GM19438 (cell line): ENCODE results near the gene LRRK2.

ENCODE experiments used
- ATAC-seq: cut with Tn5 transposase; IDR thresholded peaks from one replicate; pipeline ENCODE4 v1.9.1; 2021; ENCODE audit warnings: low read depth; ENCODE audit not compliant: unreplicated experiment

LRRK2 gene

GRCh38 chr12:40312196-40312595, 87.4 kb downstream of the LRRK2 start:
- no peak for ATAC-seq

DNA sequence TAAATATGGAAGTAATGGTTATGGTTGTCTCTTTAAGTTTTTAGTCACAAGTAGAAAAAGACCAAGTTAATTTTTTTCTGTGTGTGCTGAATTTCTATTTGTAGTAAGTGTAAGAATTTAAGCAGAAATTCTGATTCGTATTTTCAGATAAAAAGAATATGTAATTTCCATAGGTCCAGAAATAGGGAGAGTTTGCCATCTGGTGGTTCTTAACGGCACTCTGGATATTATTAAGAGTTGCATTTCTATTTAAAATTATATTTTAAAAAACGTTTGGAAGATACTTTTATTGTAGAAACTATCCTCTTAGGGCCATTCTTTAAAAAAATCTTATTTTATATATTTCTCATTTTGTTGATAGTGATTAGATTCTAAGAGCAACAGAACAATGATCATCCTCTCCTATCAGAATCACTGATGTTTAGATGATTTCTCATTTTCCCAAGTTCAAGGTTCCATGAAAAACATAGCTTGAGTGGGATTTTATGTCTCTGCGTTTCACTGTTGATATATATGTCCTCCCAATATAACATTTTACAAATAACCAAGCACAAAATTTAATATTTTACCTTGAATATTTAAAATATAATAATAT, 88.3 kb downstream of the LRRK2 start:
- no peak for ATAC-seq

DNA sequence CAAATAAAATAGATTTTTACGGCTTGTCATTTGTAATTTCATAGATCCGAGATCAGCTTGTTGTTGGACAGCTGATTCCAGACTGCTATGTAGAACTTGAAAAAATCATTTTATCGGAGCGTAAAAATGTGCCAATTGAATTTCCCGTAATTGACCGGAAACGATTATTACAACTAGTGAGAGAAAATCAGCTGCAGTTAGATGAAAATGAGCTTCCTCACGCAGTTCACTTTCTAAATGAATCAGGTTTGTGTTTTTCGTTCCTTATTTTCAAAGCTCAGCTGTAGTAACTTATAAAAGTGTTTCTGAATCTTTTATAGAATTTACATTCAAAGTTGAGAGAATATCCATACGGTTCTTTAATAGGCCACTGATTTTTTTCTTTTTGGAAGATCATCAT, 89.1 kb downstream of the LRRK2 start:
- no peak for ATAC-seq

DNA sequence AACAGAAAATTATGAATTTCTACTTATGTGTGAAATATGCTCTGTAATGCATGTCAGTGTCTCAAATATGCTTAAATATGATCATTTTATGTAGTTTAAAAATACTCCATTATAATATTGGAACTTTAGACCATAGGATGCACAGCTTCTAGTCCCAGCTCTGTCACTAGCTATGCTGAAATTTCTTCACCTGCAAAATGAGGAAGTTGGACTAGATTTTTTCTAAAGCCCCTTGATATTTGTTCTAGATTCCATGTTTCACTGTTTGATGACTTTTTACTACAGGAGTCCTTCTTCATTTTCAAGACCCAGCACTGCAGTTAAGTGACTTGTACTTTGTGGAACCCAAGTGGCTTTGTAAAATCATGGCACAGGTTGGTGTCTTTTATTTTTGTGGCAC, 90.1 kb downstream of the LRRK2 start:
- no peak for ATAC-seq

GRCh38 chr12:40315375-40315774, 90.6 kb downstream of the LRRK2 start:
- no peak for ATAC-seq

DNA sequence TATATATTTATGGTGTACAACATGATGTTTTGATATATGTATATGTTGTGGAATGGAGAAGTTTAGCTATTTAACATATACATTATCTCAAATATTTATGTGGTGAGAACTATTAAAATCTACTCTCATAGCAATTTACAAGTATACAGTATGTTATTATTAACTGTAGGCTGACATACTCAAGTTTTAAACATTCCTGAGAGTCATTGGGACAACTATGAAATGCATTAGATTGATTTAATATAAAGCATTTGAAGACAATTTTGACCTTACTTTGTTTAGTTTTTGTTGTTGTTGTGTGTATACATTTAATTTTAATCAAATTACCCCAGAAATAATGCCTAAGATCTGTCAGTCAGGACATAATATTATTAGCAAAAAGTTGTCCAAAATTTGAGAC, 99.5 kb downstream of the LRRK2 start:
- ATAC-seq: no peak

DNA sequence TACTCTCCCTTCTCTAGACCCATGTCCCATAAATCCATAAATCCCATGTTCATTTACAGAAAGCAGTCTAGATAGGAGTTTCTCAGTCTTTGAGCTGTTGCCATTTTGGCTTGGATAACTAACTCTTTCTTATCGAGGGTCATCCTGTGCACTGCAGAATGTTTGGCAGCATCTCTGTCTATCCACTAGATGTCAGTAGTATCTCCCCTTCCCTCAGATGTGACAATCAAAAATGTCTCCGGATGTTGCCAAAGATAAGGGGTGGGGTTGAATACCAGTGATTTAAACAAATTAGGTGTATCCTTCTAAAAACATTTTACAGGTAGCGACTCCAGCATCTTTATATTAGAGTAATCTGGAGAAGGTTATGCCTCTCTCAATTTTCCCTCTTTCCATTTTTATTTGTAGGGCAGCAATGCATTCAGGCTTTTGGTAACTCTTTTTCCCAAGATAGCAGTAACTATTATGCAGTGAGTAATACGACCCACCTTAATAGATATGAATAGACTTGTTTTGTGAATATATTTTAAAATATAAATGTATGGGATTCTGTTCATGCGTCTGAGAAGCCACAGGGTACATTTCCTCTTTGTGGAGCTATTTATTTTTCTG, 100.7 kb downstream of the LRRK2 start:
- no peak for ATAC-seq

- ATAC-seq: no peak
These were observed 102.7 kb downstream of the LRRK2 start for GRCh38 chr12:40327535-40327934.

DNA sequence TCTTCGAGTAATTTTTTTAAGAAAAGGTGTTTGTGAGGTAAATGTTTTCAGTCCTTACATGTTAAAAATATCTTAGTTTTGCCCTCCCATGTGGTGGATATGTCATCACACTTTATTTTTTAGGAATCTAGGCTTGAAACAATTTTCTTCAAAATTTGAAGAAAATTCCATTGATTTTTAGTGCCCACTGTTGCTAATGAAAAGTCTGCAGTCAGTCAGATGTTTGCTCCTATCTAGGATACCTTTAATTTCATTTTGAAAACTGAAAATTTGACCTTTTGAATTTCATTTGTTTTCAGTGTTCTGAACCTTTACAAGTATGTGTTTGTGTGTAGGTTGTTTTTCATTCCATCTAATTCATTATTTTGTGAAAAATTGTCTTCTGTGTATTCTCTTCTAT, 105.4 kb downstream of the LRRK2 start:
- no peak for ATAC-seq

DNA sequence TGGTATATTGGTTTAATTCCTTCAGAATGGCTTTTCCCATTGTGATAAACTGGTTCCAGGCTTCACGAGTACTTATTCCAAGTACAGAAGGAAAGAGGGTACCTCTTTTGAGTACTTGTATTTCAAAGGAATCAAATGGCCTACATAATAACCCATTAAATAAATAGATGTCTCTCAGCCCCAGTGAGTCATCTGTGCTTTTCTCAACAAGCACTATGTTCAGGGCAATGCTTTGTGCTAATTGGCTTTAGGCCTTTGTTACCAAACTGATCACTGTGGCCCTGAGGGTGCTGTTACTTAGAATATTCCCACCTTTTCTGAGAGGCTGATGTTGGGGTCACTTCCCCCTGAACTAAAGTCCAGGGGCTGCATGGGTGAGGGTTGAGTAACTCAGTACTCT, 107.1 kb downstream of the LRRK2 start:
- ATAC-seq: no peak

GRCh38 chr12:40335991-40336390, 111.2 kb downstream of the LRRK2 start:
- ATAC-seq: no peak

GRCh38 chr12:40336573-40337199, 111.9 kb downstream of the LRRK2 start:
- ATAC-seq: no peak

DNA sequence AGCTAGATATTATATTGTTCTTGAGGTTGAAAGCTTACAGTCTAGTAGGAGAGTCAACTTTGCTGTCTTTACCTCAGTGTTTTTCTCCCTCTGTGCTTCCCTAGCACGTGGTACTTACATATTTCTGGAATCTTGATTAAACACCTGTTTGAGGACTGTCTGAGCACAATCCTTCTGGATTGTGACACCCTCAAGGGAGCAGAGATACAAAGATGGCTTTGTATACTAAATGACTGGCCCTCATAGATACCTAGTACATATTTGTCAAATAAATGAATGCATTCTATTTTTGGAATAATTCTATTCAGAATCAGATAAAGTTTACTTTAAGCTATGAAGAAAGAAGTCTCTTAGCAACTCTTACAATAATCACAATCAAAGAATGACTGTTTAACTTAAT, 113.3 kb downstream of the LRRK2 start:
- no peak for ATAC-seq

DNA sequence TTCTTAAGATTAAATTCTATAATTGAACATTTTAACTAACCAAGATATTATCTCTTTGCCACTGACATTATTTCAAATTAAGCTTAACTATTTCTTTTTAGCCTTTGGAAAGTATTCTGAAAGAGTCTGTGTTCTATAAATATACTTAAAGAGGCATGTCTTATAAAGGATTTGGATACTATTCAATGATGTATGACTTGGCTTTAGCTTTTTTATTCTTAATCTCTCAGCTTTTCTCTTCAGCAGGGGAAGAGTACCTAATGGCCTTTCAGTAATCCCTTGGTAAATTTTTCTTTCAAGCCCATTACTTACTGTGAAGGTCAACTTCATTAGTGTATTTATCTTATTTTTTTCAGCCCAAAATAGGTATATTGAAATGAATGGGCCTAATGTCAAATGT, 113.8 kb downstream of the LRRK2 start:
- ATAC-seq: no peak

DNA sequence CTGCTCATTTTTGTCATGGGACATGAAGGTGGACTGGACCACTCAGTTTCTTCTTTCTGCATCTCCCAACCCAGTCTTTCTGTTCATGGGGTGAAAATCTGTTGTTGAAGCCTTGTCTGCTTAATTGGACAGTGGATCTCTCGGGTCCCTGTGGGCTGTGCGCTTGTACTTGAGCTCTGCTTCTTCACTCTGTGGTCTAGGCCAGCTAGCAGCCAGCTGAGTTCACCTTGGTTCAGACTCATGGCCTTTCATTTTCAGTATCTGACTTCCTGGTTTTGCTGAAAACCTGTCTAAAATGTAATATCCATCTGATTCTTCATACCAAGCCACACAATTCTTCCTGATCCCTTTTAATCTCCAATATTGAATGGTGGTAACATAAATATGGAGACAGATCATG, 117.2 kb downstream of the LRRK2 start:
- no peak for ATAC-seq

DNA sequence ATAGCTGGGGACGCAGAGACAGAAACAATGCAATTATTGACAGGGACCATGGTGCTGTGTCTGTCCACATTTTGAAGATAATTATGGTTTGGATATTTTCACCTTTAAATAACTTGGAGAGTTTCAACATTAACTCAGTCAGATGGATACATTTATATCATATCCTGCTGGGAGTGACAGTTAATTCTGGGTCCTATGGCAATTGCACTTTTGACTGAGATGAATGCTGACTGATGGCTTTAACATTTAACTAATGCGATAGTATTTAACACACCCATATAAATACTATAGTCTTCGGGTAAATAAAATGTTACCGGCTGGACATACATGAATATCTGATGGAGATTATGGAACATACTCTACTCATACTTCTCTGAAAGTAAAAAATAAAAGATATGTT, 118.3 kb downstream of the LRRK2 start:
- ATAC-seq: no peak

DNA sequence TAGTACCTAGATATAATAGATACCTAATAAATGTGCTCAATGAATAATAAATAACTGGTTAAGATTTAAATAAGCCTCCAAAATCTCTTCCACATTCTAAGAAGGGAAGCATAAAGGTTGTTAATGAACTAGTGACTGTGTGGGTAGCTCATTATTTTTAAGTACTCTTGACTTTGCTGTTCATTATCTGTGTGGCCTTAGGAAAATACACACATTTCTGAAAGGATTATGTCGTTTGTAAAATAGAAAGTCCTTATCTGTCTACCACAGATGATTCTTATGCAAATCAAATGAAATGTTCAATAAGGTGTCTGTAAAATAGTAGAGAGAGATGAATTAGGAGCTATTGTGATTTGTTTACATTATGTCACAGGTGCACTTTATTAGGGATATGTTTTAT, 119.5 kb downstream of the LRRK2 start:
- no peak for ATAC-seq

DNA sequence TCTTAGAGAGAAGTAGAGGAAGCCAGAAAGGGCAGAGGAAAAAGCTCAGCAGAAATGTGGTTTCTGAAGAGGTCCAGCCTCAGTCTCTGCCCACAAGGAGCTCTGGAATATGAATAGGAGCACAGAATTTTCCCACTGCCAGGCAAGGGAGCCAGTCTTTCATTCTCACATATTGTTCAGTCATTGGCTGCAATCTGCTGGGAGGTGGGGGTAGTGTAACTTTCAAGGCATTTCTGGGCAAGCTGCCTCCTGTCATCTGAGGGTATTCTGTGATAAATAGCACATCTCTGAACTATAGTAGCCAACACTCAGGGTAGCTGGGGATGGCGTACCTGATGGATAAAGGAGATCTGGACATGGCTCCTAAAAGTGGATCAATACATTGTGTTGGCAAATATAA, 127.2 kb downstream of the LRRK2 start:
- no peak for ATAC-seq

DNA sequence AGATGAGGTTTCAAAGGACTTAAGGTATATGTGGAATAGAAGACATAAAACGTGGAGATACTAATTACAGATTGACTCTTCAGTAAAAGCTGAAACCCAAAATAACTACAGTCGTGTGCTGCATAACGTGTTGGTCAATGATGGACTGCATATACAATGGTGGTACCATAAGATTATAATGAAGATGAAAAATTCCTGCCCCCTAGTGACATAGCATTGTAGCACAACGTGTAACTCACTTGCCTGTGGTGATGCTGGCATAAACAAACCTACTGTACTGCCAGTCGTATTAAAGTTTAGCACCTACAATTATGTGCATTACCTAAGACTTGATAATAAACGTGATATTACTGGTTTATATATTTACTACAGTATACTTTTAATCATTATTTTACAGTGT, 150.3 kb downstream of the LRRK2 start:
- peak; percentile 50 for ATAC-seq

- no peak for ATAC-seq
These were observed 151.9 kb downstream of the LRRK2 start for GRCh38 chr12:40376533-40377267.

DNA sequence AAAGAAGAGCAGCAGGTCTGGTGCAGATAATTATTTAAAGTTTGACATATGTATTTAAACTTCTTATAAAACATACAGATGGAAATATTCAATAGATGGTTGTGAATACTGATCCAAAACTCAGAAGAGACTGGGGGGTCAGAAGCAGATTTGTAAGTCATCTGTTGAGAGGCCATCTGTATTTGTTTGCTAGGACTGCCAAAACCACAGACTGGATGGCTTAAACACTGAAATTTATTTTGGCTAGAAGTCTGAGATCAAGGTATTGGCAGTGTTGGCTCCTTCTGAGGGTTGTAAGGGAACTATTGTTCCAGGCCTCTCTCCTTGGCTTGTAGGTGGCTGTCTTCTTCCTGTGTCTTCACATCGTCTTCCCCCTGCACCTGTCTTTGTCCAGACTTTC, 153.9 kb downstream of the LRRK2 start:
- no peak for ATAC-seq

GRCh38 chr12:40382217-40382616, 157.4 kb downstream of the LRRK2 start:
- ATAC-seq: peak; percentile 87
